IMR-90 (cell line): Measurements from ENCODE around the gene NEUROD2. TPM values are rescaled to one million over a fixed set of nuclear protein-coding genes. Genes with fewer than 3 reads are reported as not detected.

ENCODE experiments used
- ATAC-seq: fragments of 200-7000 bp; cut with Tn5 transposase; 2 replicates; pipeline ENCODE4 v1.9.1; 2020; ENCODE audit warnings: low read depth, mild to moderate bottlenecking, moderate library complexity
- BruUV-seq: library from RNA; stranded (reverse); fragments of 400-500 nt; replicated peaks from 2 replicates; lab custom pipeline; 2021; lab: Mats Ljungman, UMichigan
- CTCF ChIA-PET: fragments of 300-600 bp; formaldehyde crosslinking; extraction: SDS; loops from one replicate; lab custom pipeline; 2021; ENCODE audit warnings: antibody characterized with exemption; lab: Yijun Ruan, JAX
- POLR2A ChIA-PET: fragments of 300-600 bp; sonication (Branson Sonifier 250); formaldehyde crosslinking; loops from one replicate; lab custom pipeline; 2022; ENCODE audit warnings: antibody characterized with exemption; ENCODE audit not compliant: unreplicated experiment; lab: Charles Lee
- DNase-seq: peaks from one replicate; pipeline ENCODE4 v3.0.0; 2013
- H2AFZ ChIP-seq: replicated peaks from 2 replicates; pipeline ENCODE3; 2013; ENCODE audit warnings: low read length, mild to moderate bottlenecking; ENCODE audit not compliant: poor library complexity
- H2AK5ac ChIP-seq: 2 replicates; pipeline ENCODE4 v1.6.1; 2013; ENCODE audit warnings: low read depth, low read length, inconsistent platforms
- H2AK9ac ChIP-seq: replicated peaks from 2 replicates; pipeline ENCODE3; 2013; ENCODE audit warnings: mild to moderate bottlenecking, low read depth, low read length, moderate library complexity; ENCODE audit not compliant: poor library complexity
- H2BK120ac ChIP-seq: 2 replicates; pipeline ENCODE4 v1.6.1; 2013; ENCODE audit warnings: low read depth, low read length, inconsistent platforms
- H2BK15ac ChIP-seq: 3 replicates; pipeline ENCODE4 v1.6.1; 2013; ENCODE audit warnings: low read depth, low read length, inconsistent platforms
- H2BK20ac ChIP-seq: 2 replicates; pipeline ENCODE4 v1.6.1; 2013; ENCODE audit warnings: low read depth, mild to moderate bottlenecking, inconsistent platforms, low read length, moderate library complexity
- H2BK5ac ChIP-seq: 2 replicates; pipeline ENCODE4 v1.6.1; 2013; ENCODE audit warnings: mild to moderate bottlenecking, low read depth, low read length, inconsistent platforms; ENCODE audit not compliant: poor library complexity, severe bottlenecking
- H3K14ac ChIP-seq: replicated peaks from 2 replicates; pipeline ENCODE4 v1.6.1; 2013; ENCODE audit warnings: low read depth, low read length, inconsistent platforms
- H3K18ac ChIP-seq: 2 replicates; pipeline ENCODE4 v1.6.1; 2013; ENCODE audit warnings: low read depth, low read length, control low read depth
- H3K23ac ChIP-seq: 2 replicates; pipeline ENCODE4 v1.6.1; 2013; ENCODE audit warnings: low read depth, low read length, inconsistent platforms
- H3K27ac ChIP-seq: 2 replicates; pipeline ENCODE4 v1.5.1; 2013; ENCODE audit warnings: mild to moderate bottlenecking, control low read depth, low read length; ENCODE audit not compliant: insufficient read depth
- H3K27me3 ChIP-seq: 2 replicates; pipeline ENCODE4 v1.6.1; 2013; ENCODE audit warnings: low read length; ENCODE audit not compliant: control insufficient read depth, insufficient read depth
- H3K36me3 ChIP-seq: 2 replicates; pipeline ENCODE4 v1.6.1; 2013; ENCODE audit warnings: low read length, mixed read lengths; ENCODE audit not compliant: control insufficient read depth, insufficient read depth
- H3K4ac ChIP-seq: 2 replicates; pipeline ENCODE4 v1.6.1; 2013; ENCODE audit warnings: low read depth, low read length, inconsistent platforms
- H3K4me1 ChIP-seq: 2 replicates; pipeline ENCODE4 v1.6.1; 2013; ENCODE audit warnings: low read length, mixed read lengths; ENCODE audit not compliant: control insufficient read depth, insufficient read depth
- H3K4me2 ChIP-seq: 2 replicates; pipeline ENCODE4 v1.6.1; 2013; ENCODE audit warnings: low read depth, mild to moderate bottlenecking, control low read depth, low read length, moderate library complexity
- H3K4me3 ChIP-seq: 2 replicates; pipeline ENCODE4 v1.5.1; 2013; ENCODE audit warnings: low read depth, mild to moderate bottlenecking, control low read depth, low read length, moderate library complexity; ENCODE audit not compliant: insufficient read depth
- H3K56ac ChIP-seq: 2 replicates; pipeline ENCODE4 v1.6.1; 2013; ENCODE audit warnings: low read length, inconsistent platforms; ENCODE audit not compliant: insufficient read depth; ENCODE audit errors: extremely low read depth
- H3K79me1 ChIP-seq, 2 experiments: 2 replicates each; pipeline ENCODE4 v1.6.1; 2013; ENCODE audit warnings: low read length in 2 of 2, inconsistent platforms in 1 of 2, low read depth in 1 of 2
- H3K9ac ChIP-seq: 2 replicates; pipeline ENCODE4 v1.6.1; 2013; ENCODE audit warnings: low read depth, low read length, control low read depth
- H3K9me1 ChIP-seq: 2 replicates; pipeline ENCODE4 v1.6.1; 2013; ENCODE audit warnings: low read length, inconsistent platforms; ENCODE audit not compliant: insufficient read depth
- H3K9me3 ChIP-seq: 2 replicates; pipeline ENCODE4 v1.6.1; 2013; ENCODE audit warnings: low read length; ENCODE audit not compliant: control insufficient read depth, insufficient read depth
- H4K20me1 ChIP-seq: 2 replicates; pipeline ENCODE4 v1.6.1; 2013; ENCODE audit warnings: low read length, inconsistent platforms; ENCODE audit not compliant: insufficient read depth
- H4K5ac ChIP-seq: 2 replicates; pipeline ENCODE4 v1.6.1; 2013; ENCODE audit warnings: mild to moderate bottlenecking, low read depth, low read length, control low read depth
- H4K8ac ChIP-seq, 2 experiments: 2 replicates each; pipeline ENCODE4 v1.6.1; 2013; ENCODE audit warnings: low read depth in 2 of 2, low read length in 2 of 2, control low read depth in 1 of 2, inconsistent platforms in 1 of 2
- H4K91ac ChIP-seq: 2 replicates; pipeline ENCODE4 v1.6.1; 2013; ENCODE audit warnings: low read depth, low read length, inconsistent platforms; ENCODE audit not compliant: insufficient read depth
- BHLHE40 ChIP-seq: fragments of 150-350 bp; IDR thresholded peaks from 2 replicates; pipeline ENCODE4 v1.6.1; 2016; ENCODE audit warnings: mild to moderate bottlenecking, low read depth, low read length
- CEBPB ChIP-seq: IDR thresholded peaks from 2 replicates; pipeline ENCODE4 v1.6.1; 2012; ENCODE audit warnings: low read depth, low read length, improper control_type of control experiment
- RAD21 ChIP-seq: IDR thresholded peaks from 2 replicates; pipeline ENCODE4 v1.6.1; 2012; ENCODE audit warnings: low read length, improper control_type of control experiment
- WGBS, 2 experiments: methylation state at CpG; one replicate each; pipeline versions ENCODE4 v1.1.5 to v1.1.7; 2013; ENCODE audit warnings: missing lambda C conversion rate in 2 of 2; ENCODE audit not compliant: insufficient read length in 1 of 2; ENCODE audit errors: extremely low coverage in 2 of 2; 5-methylcytosine and 5-hydroxymethylcytosine counted together
- dilution Hi-C: fragments of 300-500 bp; cut with HindIII; formaldehyde crosslinking; loops from one replicate; pipeline ENCODE4 v1.14.3; 2018; ENCODE audit warnings: low sequenced_read_pairs; ENCODE audit not compliant: unreplicated experiment
- in situ Hi-C: fragments of 300-500 bp; cut with MboI; formaldehyde crosslinking; loops from 3 replicates; pipeline ENCODE4 v1.14.3; 2019; ENCODE audit warnings: low sequenced_read_pairs, inconsistent platforms, mixed read lengths
- intact Hi-C: fragments of 100-400 bp; cut with micrococcal nuclease; formaldehyde crosslinking; loops from 2 replicates; pipeline ENCODE4 v1.10.0; 2022
- polyA plus RNA-seq, 3 experiments: library from polyadenylated mRNA; depleted of rRNA; stranded (reverse); fragments of >200 nt; gene quantifications; 2 replicates each; pipeline ENCODE4 v1.2.3, GENCODE V29; 2012; ENCODE audit warnings: low replicate concordance in 1 of 3
- total RNA-seq: library from RNA; depleted of rRNA; stranded (reverse); fragments of >200 nt; gene quantifications from 2 replicates; pipeline ENCODE4 v1.2.3, GENCODE V29; 2012

NEUROD2 gene
- total and polyA plus RNA-seq, 2 of the 4 experiments (the other 2 are of a cell fraction): not detected

DNA sequence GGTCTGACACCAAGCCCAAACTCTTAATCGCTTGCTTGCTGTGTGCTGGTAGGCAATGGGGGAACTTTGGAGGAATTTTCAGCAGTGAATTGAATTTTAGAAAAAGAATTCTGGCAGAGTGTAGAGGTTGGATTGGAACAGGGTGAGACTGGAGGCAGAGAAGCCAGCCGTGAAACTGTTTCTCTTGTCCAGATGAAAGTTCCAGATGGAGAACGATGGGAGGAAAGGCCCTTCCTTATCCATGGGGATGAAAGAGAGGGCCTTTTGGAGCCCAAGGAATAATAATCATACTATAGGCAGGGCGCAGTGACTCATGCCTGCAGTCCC lies 26.0 kb downstream of the NEUROD2 start:
- no peak overlapping the region for H2AFZ ChIP-seq
- ATAC-seq (no peak), DNase-seq (no peak)
- H3K4me1 ChIP-seq: no peaks in the 10 kb centered on the region
- H3K18ac ChIP-seq: no peak overlapping the region
- in situ Hi-C loops (no loop called here), dilution Hi-C loops (no loop called here), intact Hi-C loops (no loop called here)
- H4K8ac ChIP-seq: no peak overlapping the region
- H3K9me3 ChIP-seq: no peaks in the 10 kb centered on the region
- no peak overlapping the region for H3K27ac ChIP-seq
- WGBS, 2 experiments: 50% methylated on average over 1 of the region's 4 CpGs; no CpG with 5 or more reads in 1 of the 2 experiments
- no peak overlapping the region for H3K9ac ChIP-seq
- no peak overlapping the region for H2BK20ac ChIP-seq
- H4K91ac ChIP-seq: no peak overlapping the region
- H2AK5ac ChIP-seq: no peak overlapping the region
- TF ChIP-seq RAD21 (no peak), BHLHE40 (no peak), CEBPB (no peak)
- no peak overlapping the region for H2BK15ac ChIP-seq
- H3K4me2 ChIP-seq: no peak overlapping the region
- no peaks in the 10 kb centered on the region for H3K36me3 ChIP-seq
- no peak overlapping the region for H3K4ac ChIP-seq
- no peak overlapping the region for H3K56ac ChIP-seq
- no peak overlapping the region for H2BK120ac ChIP-seq
- no peaks in the 10 kb centered on the region for H3K9me1 ChIP-seq
- no peak overlapping the region for H3K23ac ChIP-seq
- ChIA-PET POLR2A (no interaction called here), CTCF (no interaction called here)
- H3K14ac ChIP-seq: no peak overlapping the region
- H3K79me1 ChIP-seq: no peaks in the 10 kb centered on the region
- H3K27me3 ChIP-seq: peaks cover 29% of the 10 kb centered on the region
- no peak overlapping the region for H3K4me3 ChIP-seq
- no TSS peak for BruUV-seq
- no peaks in the 10 kb centered on the region for H4K20me1 ChIP-seq
- no peak overlapping the region for H2BK5ac ChIP-seq
- H2AK9ac ChIP-seq: no peak overlapping the region
- H4K5ac ChIP-seq: no peak overlapping the region
